A549 (cell line): ENCODE data around the gene ACBD6.

ENCODE experiments used
- CTCF ChIP-seq: fragments of >200 bp; sonication (Bioruptor Twin); formaldehyde crosslinking; IDR thresholded peaks from 3 replicates; pipeline ENCODE4 v1.5.1; 2016
- JUN ChIP-seq, 2 experiments: fragments of >200 bp; sonication (Bioruptor Twin); formaldehyde crosslinking; IDR thresholded peaks; 2 replicates in 1 of 2; 3 replicates in 1 of 2; pipeline ENCODE4 v1.6.1; 2016 to 2017
- KDM1A ChIP-seq: fragments of 200-600 bp; sonication (generic); IDR thresholded peaks from 2 replicates; pipeline ENCODE4 v1.6.1; 2016; ENCODE audit warnings: low read depth, mild to moderate bottlenecking
- PBX3 ChIP-seq: IDR thresholded peaks from 2 replicates; pipeline ENCODE4 v1.6.1; 2012
- PHF8 ChIP-seq: fragments of 200-600 bp; sonication (generic); IDR thresholded peaks from 2 replicates; pipeline ENCODE4 v1.6.1; 2016; ENCODE audit warnings: low read depth, mild to moderate bottlenecking, antibody characterized with exemption, moderate library complexity, borderline replicate concordance
- POLR2A ChIP-seq: IDR thresholded peaks from 2 replicates; pipeline ENCODE4 v1.6.1; 2012; ENCODE audit warnings: mild to moderate bottlenecking, low read length

- TF ChIP-seq CTCF (no peak), JUN (IDR thresholded peaks at IDR 0.05) (no peak), KDM1A (no peak), PBX3 (no peak), POLR2A (no peak), PHF8 (no peak)
These were observed 258.7 kb downstream of the ACBD6 start for GRCh38 chr1:180243517-180244221.
